ENCODE data around the gene SERPINA4. TPM values are rescaled to one million over a fixed set of nuclear protein-coding genes. Genes with fewer than 3 reads are reported as not detected.

SERPINA4 gene
- total RNA-seq, 1 experiment from 2014 or later, result 0.17 TPM

GRCh38 chr14:94599656-94600004 lies 38.4 kb downstream of the SERPINA4 start:
- POLR2A ChIA-PET, result interaction anchor here (1.0 to 3.3 kb wide), 9 partner anchors 8 to 113 kb away, joined by 3 to 32 read pairs (median 4); partner anchors contain the start of genes SERPINA3 and SERPINA4
- peak overlapping the region; percentile 49 for H3K9ac ChIP-seq (ENCODE audit: low read length)
- intact Hi-C loops (cut with micrococcal nuclease), result no loop called here
- H2AFZ ChIP-seq (ENCODE audit: low read depth, low read length, poor library complexity, severe bottlenecking), result no peak overlapping the region
- H3K27ac ChIP-seq (ENCODE audit: low read depth, low read length), result peak overlapping the region; percentile 68
- no peaks in the 10 kb centered on the region for H3K36me3 ChIP-seq (ENCODE audit: control insufficient read depth in 1 of 2, insufficient read depth in 2 of 2, low read length in 2 of 2)
- peak overlapping the region; percentile 68 for H3K4me2 ChIP-seq (ENCODE audit: low read length)
- no peaks in the 10 kb centered on the region for H3K79me2 ChIP-seq (ENCODE audit: insufficient read depth, low read length)
- RAD21 ChIA-PET (ENCODE audit: low non-redundant PET in 1 of 2, low total read pairs in 2 of 2, uncharacterized antibody in 2 of 2, unreplicated experiment in 2 of 2), result no interaction called here
- H3K9me2 ChIP-seq (ENCODE audit: insufficient read depth), result no peaks in the 10 kb centered on the region
- H3K27me3 ChIP-seq (ENCODE audit: insufficient read depth, low read length), result no peaks in the 10 kb centered on the region
- peaks cover 36 to 55% of the 10 kb centered on the region in 2 experiments for H3K4me1 ChIP-seq (ENCODE audit: control insufficient read depth in 1 of 2, insufficient read depth in 2 of 2, low read length in 2 of 2)
- H3K4me3 ChIP-seq (replicated peaks in 1 of 2; ENCODE audit: low read depth in 1 of 2, low read length in 2 of 2), result peak overlapping the region; percentile 23 to 28
- no peaks in the 10 kb centered on the region for H4K20me1 ChIP-seq (ENCODE audit: insufficient read depth)
- no peaks in the 10 kb centered on the region for H3K9me3 ChIP-seq (ENCODE audit: control insufficient read depth in 1 of 2, insufficient read depth in 1 of 2, low read depth in 1 of 2, low read length in 2 of 2)
- BruUV-seq (replicated peaks), result TSS peak; percentile 62
- no peak for TF ChIP-seq CBX3 (IDR thresholded peaks at IDR 0.05; ENCODE audit: low read depth)
- no peak for TF ChIP-seq EZH2 (IDR thresholded peaks at IDR 0.05)
- no peak for TF ChIP-seq SIN3A (IDR thresholded peaks at IDR 0.05; ENCODE audit: low read depth)
- peak in 1 of 3 experiments; percentile 5; a peak in 1 of 6 replicates for TF ChIP-seq CTCF (IDR thresholded peaks at IDR 0.05 in 2 of 3, conservative IDR thresholded peaks at IDR 0.05 in 1 of 3; ENCODE audit: borderline replicate concordance in 1 of 3, insufficient read depth in 1 of 3, low read depth in 2 of 3, low read length in 2 of 3)
- no peak for TF ChIP-seq CEBPB (IDR thresholded peaks at IDR 0.05; ENCODE audit: low read depth)
- TF ChIP-seq ZNF274 (IDR thresholded peaks at IDR 0.05; ENCODE audit: low read depth, low read length), result no peak
- no peak for TF ChIP-seq ZFX (IDR thresholded peaks at IDR 0.05)
- no peak for TF ChIP-seq FOSL1 (IDR thresholded peaks at IDR 0.05; ENCODE audit: low read depth)
- no peak for TF ChIP-seq ZBTB33 (IDR thresholded peaks at IDR 0.05; ENCODE audit: extremely low read depth, insufficient replicate concordance, low read length)
- DNase-seq (ENCODE audit: low read depth, low spot score), result no peak
- ATAC-seq, result peak; percentile 58
- CTCF ChIA-PET, result interaction anchor here (1.0 to 2.1 kb wide), 5 partner anchors 11 to 166 kb away, joined by 3 to 7 read pairs (median 5); partner anchors contain the start of gene SERPINA3

All from HCT116 (cell line).